Activated CD8-positive, alpha-beta memory T cell treated with anti-CD3 and anti-CD28 coated beads, Interleukin-2, amount 10 ng/mL, durations not matched to agents 7 days and 5 days (primary cell): ENCODE results near the gene UBQLN4. TPM values are rescaled to one million over a fixed set of nuclear protein-coding genes. Genes with fewer than 3 reads are reported as not detected.
A peak's percentile ranks its signal among the peaks of the same experiment; 100 is the strongest.
"Not testable (repeated sequence)": the region's sequence is repeated elsewhere in the genome, so short reads cannot be mapped to it uniquely, and the experiment has no call there.

Source experiments
- ATAC-seq: fragments of 150-1000 bp; cut with Tn5 transposase; one replicate; pipeline ENCODE4 v1.10.0; 2021; ENCODE audit warnings: moderate library complexity
- CTCF ChIA-PET: fragments of 350-600 bp; sonication (Branson Sonifier 250); formaldehyde crosslinking; loops from one replicate; lab custom pipeline; 2021; ENCODE audit warnings: antibody characterized with exemption; lab: Charles Lee
- DNase-seq: peaks from one replicate; pipeline ENCODE4 v3.0.0-alpha.2; 2020
- H3K27ac Mint-ChIP-seq: one replicate; pipeline ENCODE4 v1.8.0; 2021; ENCODE audit warnings: mild to moderate bottlenecking, mixed read lengths
- H3K27me3 Mint-ChIP-seq: one replicate; pipeline ENCODE4 v1.8.0; 2021; ENCODE audit warnings: mixed read lengths
- H3K36me3 Mint-ChIP-seq: one replicate; pipeline ENCODE4 v1.8.0; 2021; ENCODE audit warnings: mild to moderate bottlenecking, mixed read lengths
- H3K4me1 Mint-ChIP-seq: one replicate; pipeline ENCODE4 v1.8.0; 2021; ENCODE audit warnings: mixed read lengths
- H3K4me3 Mint-ChIP-seq: one replicate; pipeline ENCODE4 v1.8.0; 2021; ENCODE audit warnings: mild to moderate bottlenecking, moderate library complexity, mixed read lengths
- H3K9me3 Mint-ChIP-seq: one replicate; pipeline ENCODE4 v1.8.0; 2022; ENCODE audit warnings: low read depth, mixed read lengths
- total RNA-seq, 2 experiments: library from RNA; stranded (reverse); gene quantifications; one replicate each; pipeline ENCODE4 v1.2.3, GENCODE V29; 2021

Gene UBQLN4
- total RNA-seq, 2 experiments from 2014 or later: 40.3 to 44.8 TPM

DNA sequence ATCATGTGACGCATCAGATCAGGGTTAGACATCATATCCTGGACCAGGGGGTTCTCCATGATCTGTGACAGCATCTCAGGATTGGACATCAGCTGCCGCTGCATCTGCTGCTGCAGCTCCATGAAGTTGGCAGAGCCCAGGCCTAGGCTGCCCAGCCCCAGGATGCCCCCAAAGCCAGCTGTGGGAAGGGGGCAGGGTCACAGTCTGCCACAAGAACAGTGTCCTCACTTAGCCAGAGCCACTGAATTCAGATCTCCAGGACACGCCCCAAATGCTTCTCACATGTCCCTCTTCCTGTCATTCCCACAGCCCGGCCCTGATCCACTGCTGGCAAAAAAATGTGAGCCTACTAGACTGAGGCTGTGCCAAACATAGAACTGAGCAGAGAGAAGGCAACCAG is 3.2 kb downstream of the UBQLN4 start:
- no peak for ATAC-seq
- Mint-ChIP-seq H3K9me3 (no peaks in the 10 kb centered on the region), H3K27ac (no peak overlapping the region), H3K4me1 (peaks cover 17% of the 10 kb centered on the region), H3K4me3 (no peak overlapping the region), H3K36me3 (no peaks in the 10 kb centered on the region), H3K27me3 (no peaks in the 10 kb centered on the region)
- DNase-seq: no peak
- CTCF ChIA-PET: interaction anchor here (3.0 kb wide), 1 partner anchor 16 kb away, joined by 13 read pairs; no protein-coding TSS in a partner anchor

DNA sequence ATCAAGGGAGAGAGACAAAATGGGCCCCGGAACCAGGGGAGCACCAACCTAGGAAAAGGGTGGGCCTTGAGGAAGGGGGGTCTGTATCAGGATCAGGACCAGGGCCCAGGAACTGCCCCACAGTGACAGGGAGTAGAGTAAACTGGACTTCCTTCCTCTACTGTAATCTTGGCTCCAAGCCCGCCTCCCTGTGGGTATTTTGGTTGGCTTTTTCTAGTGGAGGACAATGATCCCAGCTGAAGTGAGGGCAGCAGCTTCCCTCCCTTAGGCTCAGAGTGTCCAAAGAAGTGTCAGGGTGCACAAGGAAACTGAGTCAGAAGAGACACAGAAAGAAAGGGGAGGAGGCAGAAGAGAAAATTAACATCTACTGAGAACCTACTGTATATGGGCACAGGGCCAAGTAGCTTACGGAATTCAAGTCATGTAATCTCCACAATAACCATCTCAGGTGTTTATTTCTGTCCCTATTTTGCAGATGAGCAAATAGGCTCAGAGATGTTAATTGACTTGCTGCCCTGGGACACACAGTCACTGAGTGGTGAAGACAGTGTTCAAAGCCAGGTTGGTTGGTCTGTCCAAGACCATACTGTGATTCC is 4.8 kb downstream of the UBQLN4 start:
- CTCF ChIA-PET: interaction anchor here (1.4 kb wide), 1 partner anchor 25 kb away, joined by 3 read pairs; no protein-coding TSS in a partner anchor
- DNase-seq (no peak), ATAC-seq (no peak)
- Mint-ChIP-seq H3K9me3 (no peaks in the 10 kb centered on the region), H3K4me1 (peaks cover 20% of the 10 kb centered on the region), H3K27ac (no peak overlapping the region), H3K4me3 (no peak overlapping the region), H3K36me3 (no peaks in the 10 kb centered on the region), H3K27me3 (no peaks in the 10 kb centered on the region)

DNA sequence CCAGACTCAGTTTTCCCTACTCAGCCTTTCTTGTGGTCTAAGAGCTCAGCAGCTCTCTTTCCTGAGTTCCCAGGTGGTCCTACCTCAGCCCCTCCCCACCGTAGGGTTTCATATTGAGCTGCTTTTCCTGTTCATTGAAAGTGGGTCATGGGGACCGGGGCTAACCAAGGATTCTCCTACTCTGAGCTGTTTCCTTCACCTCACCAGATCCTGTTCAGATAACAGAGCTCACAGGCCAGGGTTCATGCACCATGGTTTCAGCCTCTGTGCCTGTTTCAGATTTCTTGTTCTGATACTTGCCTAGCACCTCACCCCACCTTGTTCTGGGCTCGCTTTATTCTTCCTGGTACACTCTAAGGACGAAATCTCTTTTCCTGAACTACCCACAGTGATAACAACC is 8.5 kb downstream of the UBQLN4 start:
- Mint-ChIP-seq H3K27ac (peak overlapping the region; percentile 37), H3K4me3 (no peak overlapping the region), H3K27me3 (no peaks in the 10 kb centered on the region), H3K36me3 (peaks cover 9% of the 10 kb centered on the region), H3K4me1 (peaks cover 10% of the 10 kb centered on the region), H3K9me3 (no peaks in the 10 kb centered on the region)
- CTCF ChIA-PET: interaction anchor here (0.8 to 1.3 kb wide), 5 partner anchors 17 to 104 kb away, joined by 3 to 4 read pairs (median 4); partner anchors contain the start of gene ARHGEF2
- ATAC-seq (peak; percentile 89), DNase-seq (peak; percentile 55)

DNA sequence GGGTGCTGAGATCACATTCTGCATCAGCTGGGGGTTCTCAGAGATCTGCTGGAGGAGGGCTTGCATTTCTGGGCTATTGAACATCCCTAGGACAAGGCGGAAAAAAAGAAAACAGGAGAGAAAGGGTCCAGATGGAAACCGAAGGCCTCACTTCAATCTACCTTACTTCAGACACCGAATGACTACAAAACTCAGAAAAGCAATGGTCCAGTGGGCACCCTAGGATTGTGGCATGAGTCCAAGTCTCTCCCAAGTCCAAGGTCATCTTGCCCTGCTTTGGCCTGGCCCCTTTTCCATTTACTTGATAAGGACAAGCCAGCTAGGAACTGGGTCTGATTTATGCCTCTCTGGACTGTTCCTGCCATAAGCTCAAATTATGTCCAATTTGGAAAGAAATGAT is 10.8 kb downstream of the UBQLN4 start:
- Mint-ChIP-seq H3K4me1 (peaks cover 10% of the 10 kb centered on the region), H3K27me3 (no peaks in the 10 kb centered on the region), H3K4me3 (no peak overlapping the region), H3K27ac (no peak overlapping the region), H3K36me3 (peaks cover 11% of the 10 kb centered on the region), H3K9me3 (no peaks in the 10 kb centered on the region)
- ATAC-seq (no peak), DNase-seq (no peak)
- CTCF ChIA-PET: interaction anchor here (1.1 kb wide), 1 partner anchor 24 kb away, joined by 3 read pairs; no protein-coding TSS in a partner anchor

- H3K36me3 Mint-ChIP-seq, H3K4me3 Mint-ChIP-seq, CTCF ChIA-PET: not testable (repeated sequence)
Measured at GRCh38 chr1:156034991-156035390, 18.6 kb downstream of the UBQLN4 start.

GRCh38 chr1:156033011-156033410 is 20.6 kb downstream of the UBQLN4 start:
- Mint-ChIP-seq H3K9me3 (no peaks in the 10 kb centered on the region), H3K4me3 (no peak overlapping the region), H3K27ac (no peak overlapping the region), H3K4me1 (peaks cover 11% of the 10 kb centered on the region), H3K27me3 (no peaks in the 10 kb centered on the region), H3K36me3 (peaks cover 2% of the 10 kb centered on the region)
- ATAC-seq: no peak
- CTCF ChIA-PET: interaction anchor here (0.7 to 1.7 kb wide), 3 partner anchors 20 to 54 kb away, joined by 3 to 9 read pairs (median 6); partner anchors contain the start of gene UBQLN4
- DNase-seq: no peak

More at GRCh38 chr1:156034991-156035390, 18.6 kb downstream of the UBQLN4 start:
- H3K9me3 Mint-ChIP-seq, ATAC-seq, DNase-seq, H3K27me3 Mint-ChIP-seq, H3K27ac Mint-ChIP-seq: not testable (repeated sequence)
- H3K4me1 Mint-ChIP-seq: peaks cover 11% of the 10 kb centered on the region

DNA sequence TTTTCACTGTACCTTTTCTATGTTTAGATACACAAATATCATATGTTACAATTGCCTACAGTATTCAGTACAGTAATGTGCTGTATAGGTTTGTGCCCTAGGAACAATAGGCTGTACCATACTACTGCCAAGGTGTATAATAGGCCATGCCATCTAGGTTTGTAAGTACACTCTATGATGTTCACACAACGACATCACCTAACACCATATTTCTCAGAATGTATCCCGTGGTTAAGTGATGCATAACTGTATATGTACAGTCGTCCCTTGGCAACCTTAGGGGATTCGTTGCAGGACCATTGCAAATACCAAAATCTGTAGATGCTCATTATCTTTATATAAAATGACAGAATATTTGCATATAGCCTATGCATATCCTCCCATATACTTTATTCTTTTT is 27.0 kb downstream of the UBQLN4 start:
- H3K36me3 Mint-ChIP-seq: no peaks in the 10 kb centered on the region
- H3K27me3 Mint-ChIP-seq: peaks cover 4% of the 10 kb centered on the region
- ATAC-seq: peak; percentile 35
- H3K4me1 Mint-ChIP-seq: peaks cover 13% of the 10 kb centered on the region
- CTCF ChIA-PET: interaction anchor here (0.7 to 1.2 kb wide), 7 partner anchors 7 to 776 kb away, joined by 3 to 10 read pairs (median 3); no protein-coding TSS in a partner anchor
- H3K27ac Mint-ChIP-seq: no peak overlapping the region
- H3K9me3 Mint-ChIP-seq: no peaks in the 10 kb centered on the region
- DNase-seq: no peak
- H3K4me3 Mint-ChIP-seq: no peak overlapping the region

DNA sequence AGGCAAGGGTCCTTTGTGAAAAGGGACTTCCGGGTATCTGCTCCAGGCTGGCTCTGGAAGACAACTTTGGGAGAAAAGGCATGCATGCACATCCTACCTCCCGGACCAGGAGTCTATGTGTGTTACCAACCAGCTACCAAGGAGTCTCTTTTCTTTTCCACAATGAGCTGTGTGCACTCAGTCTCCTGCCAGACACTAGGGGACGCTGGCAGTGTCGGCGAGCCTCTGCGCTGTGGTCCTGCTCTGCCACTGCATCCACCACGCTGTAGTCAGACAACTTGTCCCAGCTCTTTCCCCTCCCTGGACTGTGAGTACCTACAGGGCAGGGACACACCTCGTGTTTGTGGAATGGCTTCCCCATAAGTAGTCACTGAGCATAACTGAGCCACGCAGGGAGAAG is 27.7 kb downstream of the UBQLN4 start:
- peak; percentile 85 for ATAC-seq

GRCh38 chr1:156024801-156025200 is 28.8 kb downstream of the UBQLN4 start:
- DNase-seq (no peak), ATAC-seq (no peak)
- CTCF ChIA-PET: interaction anchor here (0.6 to 1.2 kb wide), 2 partner anchors 42 to 70 kb away, joined by 3 to 5 read pairs; no protein-coding TSS in a partner anchor
- Mint-ChIP-seq H3K9me3 (no peaks in the 10 kb centered on the region), H3K27me3 (peaks cover 4% of the 10 kb centered on the region), H3K36me3 (peaks cover 5% of the 10 kb centered on the region), H3K4me3 (no peak overlapping the region), H3K4me1 (peaks cover 24% of the 10 kb centered on the region), H3K27ac (no peak overlapping the region)

More for the DNA sequence above, 27.7 kb downstream of the UBQLN4 start:
- CTCF ChIA-PET: interaction anchor here (0.7 to 1.2 kb wide), 10 partner anchors 8 to 775 kb away, joined by 3 to 10 read pairs (median 3); no protein-coding TSS in a partner anchor
- Mint-ChIP-seq H3K27ac (no peak overlapping the region), H3K4me1 (peaks cover 16% of the 10 kb centered on the region), H3K27me3 (peaks cover 4% of the 10 kb centered on the region), H3K36me3 (no peaks in the 10 kb centered on the region), H3K9me3 (no peaks in the 10 kb centered on the region), H3K4me3 (no peak overlapping the region)
- peak; percentile 69 for DNase-seq

GRCh38 chr1:156021954-156022353 is 31.6 kb downstream of the UBQLN4 start:
- H3K9me3 Mint-ChIP-seq: no peaks in the 10 kb centered on the region
- CTCF ChIA-PET: interaction anchor here (0.8 to 3.5 kb wide), 2 partner anchors 44 to 84 kb away, joined by 3 to 22 read pairs; no protein-coding TSS in a partner anchor
- no peak overlapping the region for H3K27ac Mint-ChIP-seq
- H3K4me3 Mint-ChIP-seq: no peak overlapping the region
- no peak for ATAC-seq
- peaks cover 24% of the 10 kb centered on the region for H3K36me3 Mint-ChIP-seq
- peaks cover 39% of the 10 kb centered on the region for H3K4me1 Mint-ChIP-seq
- DNase-seq: no peak
- peaks cover 4% of the 10 kb centered on the region for H3K27me3 Mint-ChIP-seq

- CTCF ChIA-PET: interaction anchor here (0.7 to 3.5 kb wide), 5 partner anchors 9 to 83 kb away, joined by 3 to 22 read pairs (median 6); partner anchors contain the start of gene UBQLN4
- Mint-ChIP-seq H3K36me3 (peaks cover 27% of the 10 kb centered on the region), H3K9me3 (no peaks in the 10 kb centered on the region), H3K4me3 (peak overlapping the region; percentile 92), H3K4me1 (peaks cover 41% of the 10 kb centered on the region), H3K27me3 (peaks cover 4% of the 10 kb centered on the region), H3K27ac (no peak overlapping the region)
- no peak for DNase-seq
- ATAC-seq: no peak
Measured at GRCh38 chr1:156021093-156021428, 32.5 kb downstream of the UBQLN4 start.

DNA sequence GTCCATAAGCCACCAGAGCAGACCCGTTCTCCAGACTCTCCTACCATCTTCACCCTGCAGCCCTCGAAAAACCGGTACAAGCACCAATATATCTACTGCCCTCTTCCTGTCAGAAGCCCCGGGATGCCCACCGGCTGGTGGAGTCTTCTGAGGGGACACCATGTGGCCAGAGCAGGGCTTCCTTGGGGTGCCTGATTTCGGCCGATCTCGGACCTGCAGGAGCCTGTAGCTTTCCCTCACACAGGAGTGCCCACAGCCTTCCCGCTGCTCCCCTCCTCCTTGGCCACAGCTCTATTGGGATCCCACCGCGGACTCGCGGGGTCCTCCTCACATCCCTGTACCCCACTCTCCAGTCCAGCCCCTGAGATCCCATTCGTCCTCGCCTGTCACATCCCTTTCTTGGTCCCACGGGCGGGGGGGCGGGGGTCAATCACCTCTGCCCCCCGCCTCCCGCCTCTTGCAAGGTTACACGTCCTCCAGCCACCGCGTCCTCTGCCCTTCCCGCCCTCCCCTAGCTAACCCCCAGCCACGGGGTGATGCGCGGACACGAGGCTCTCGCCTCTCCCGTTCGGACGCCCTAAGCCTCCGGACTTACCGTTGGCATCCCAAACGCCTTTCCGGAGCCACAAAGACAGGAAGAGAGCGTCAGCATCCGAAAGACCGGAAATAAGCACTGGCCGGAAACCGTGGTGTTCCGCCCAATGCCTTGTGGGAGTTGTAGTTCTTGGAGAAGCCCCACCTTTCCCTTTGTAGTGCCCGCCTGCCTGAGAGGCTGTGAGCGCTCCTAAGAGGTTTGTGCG is 33.1 kb downstream of the UBQLN4 start, which contains the start of gene SSR2:
TSS of gene SSR2 (minus strand) at position 659 of the 800 bp plus-strand sequence. CDS start 784 bp downstream, outside the sequence.
- CTCF ChIA-PET: interaction anchor here (0.7 to 3.5 kb wide), 8 partner anchors 8 to 82 kb away, joined by 3 to 22 read pairs (median 6); partner anchors contain the start of gene UBQLN4
- peaks cover 37% of the 10 kb centered on the region for H3K4me1 Mint-ChIP-seq

GRCh38 chr1:156019946-156020292 is 33.7 kb downstream of the UBQLN4 start:
- ATAC-seq (no peak), DNase-seq (no peak)
- Mint-ChIP-seq H3K27me3 (no peaks in the 10 kb centered on the region), H3K9me3 (no peaks in the 10 kb centered on the region), H3K36me3 (peaks cover 28% of the 10 kb centered on the region), H3K4me1 (peaks cover 37% of the 10 kb centered on the region), H3K27ac (peak overlapping the region; percentile 94), H3K4me3 (peak overlapping the region; percentile 92)
- CTCF ChIA-PET: interaction anchor here (1.4 to 3.5 kb wide), 7 partner anchors 16 to 81 kb away, joined by 3 to 22 read pairs (median 6); partner anchors contain the start of gene UBQLN4

More for the DNA sequence above, 33.1 kb downstream of the UBQLN4 start, which contains the start of gene SSR2:
- H3K27me3 Mint-ChIP-seq: peaks cover 4% of the 10 kb centered on the region
- ATAC-seq (peak; percentile 99), DNase-seq (peak; percentile 94)
- H3K27ac Mint-ChIP-seq: peak within 1 kb of the TSS; percentile 94
- H3K36me3 Mint-ChIP-seq: peaks cover 27% of the 10 kb centered on the region
- H3K4me3 Mint-ChIP-seq: peak within 1 kb of the TSS; percentile 92
- H3K9me3 Mint-ChIP-seq: no peaks in the 10 kb centered on the region
